ENCODE data around the gene CD8B2.
"Not testable (repeated sequence)": the region's sequence is repeated elsewhere in the genome, so short reads cannot be mapped to it uniquely, and the experiment has no call there.

DNA sequence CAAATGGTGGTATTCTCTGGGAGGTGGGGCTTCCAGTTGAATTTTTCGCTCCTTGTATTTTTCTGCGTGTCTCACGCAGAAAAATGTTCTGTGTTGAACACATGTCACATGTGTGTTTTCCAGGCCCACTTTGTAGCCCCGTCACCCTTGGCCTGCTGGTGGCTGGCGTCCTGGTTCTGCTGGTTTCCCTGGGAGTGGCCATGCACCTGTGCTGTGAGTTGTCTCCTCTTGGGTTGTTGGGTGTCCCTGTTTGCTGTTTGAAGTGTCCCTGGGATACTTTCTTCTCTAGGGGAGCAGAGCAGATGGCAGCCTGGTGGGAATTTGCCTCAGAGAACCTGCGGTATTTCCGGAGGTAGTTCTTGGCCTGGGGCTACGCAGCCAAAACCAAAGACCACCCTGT lies 15.2 kb downstream of the CD8B2 start:
- TF ChIP-seq, protein P1, sequence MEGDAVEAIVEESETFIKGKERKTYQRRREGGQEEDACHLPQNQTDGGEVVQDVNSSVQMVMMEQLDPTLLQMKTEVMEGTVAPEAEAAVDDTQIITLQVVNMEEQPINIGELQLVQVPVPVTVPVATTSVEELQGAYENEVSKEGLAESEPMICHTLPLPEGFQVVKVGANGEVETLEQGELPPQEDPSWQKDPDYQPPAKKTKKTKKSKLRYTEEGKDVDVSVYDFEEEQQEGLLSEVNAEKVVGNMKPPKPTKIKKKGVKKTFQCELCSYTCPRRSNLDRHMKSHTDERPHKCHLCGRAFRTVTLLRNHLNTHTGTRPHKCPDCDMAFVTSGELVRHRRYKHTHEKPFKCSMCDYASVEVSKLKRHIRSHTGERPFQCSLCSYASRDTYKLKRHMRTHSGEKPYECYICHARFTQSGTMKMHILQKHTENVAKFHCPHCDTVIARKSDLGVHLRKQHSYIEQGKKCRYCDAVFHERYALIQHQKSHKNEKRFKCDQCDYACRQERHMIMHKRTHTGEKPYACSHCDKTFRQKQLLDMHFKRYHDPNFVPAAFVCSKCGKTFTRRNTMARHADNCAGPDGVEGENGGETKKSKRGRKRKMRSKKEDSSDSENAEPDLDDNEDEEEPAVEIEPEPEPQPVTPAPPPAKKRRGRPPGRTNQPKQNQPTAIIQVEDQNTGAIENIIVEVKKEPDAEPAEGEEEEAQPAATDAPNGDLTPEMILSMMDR (IDR thresholded peaks at IDR 0.05) = not testable (repeated sequence)
- not testable (repeated sequence) for TF ChIP-seq POLR2A (IDR thresholded peaks at IDR 0.05)

Data from tibial nerve (tissue), 3 donors.